HG02610 (cell line): ENCODE data around the gene GTF2A2.
"Not testable (repeated sequence)": the region's sequence is repeated elsewhere in the genome, so short reads cannot be mapped to it uniquely, and the experiment has no call there.

Experiments
- ATAC-seq: cut with Tn5 transposase; IDR thresholded peaks from one replicate; pipeline ENCODE4 v1.9.1; 2021; ENCODE audit warnings: mild to moderate bottlenecking, moderate library complexity; ENCODE audit not compliant: unreplicated experiment

Gene GTF2A2

GRCh38 chr15:59656897-59657634 lies at the start of gene GTF2A2:
GTF2A2 (minus strand) TSS chr15:59657515; CDS start chr15:59652277, 5,238 bp downstream.
- ATAC-seq: peak; percentile 99

DNA sequence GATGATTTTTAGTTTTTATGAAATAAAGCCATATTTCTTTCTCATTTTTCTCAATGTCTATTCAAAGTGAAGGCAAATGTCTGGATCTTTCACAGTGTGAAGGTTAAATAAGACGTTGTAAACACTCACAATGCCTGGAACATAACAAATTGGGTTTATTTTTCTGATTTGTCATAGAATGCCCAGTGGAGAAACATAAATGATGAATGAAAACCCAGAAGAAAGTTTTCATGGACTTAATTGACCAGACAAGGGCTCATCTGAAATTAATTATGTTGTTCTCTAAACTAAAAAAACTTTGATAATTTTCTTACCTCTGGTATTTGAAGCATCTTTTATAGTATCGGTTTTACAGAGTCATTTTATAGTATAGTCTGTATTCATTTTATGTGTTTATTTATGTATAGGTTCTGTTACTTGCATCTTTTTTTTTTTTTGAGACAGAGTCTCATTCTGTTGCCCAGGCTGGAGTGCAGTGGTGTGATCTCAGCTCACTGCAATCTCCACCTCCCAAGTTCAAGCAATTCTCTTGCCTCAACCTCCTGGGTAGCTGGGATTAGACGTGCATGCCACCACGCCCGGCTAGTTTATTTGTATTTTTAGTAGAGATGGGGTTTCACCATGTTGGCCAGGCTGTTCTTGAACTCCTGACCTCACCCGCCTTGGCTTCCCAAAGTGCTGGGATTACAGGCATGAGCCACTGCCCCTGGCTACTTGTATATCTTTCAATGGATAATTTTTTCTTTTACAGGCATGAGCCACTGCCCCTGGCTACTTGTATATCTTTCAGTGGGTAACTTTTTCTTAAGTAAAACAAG lies 46.9 kb upstream of the GTF2A2 start:
- no peak for ATAC-seq

DNA sequence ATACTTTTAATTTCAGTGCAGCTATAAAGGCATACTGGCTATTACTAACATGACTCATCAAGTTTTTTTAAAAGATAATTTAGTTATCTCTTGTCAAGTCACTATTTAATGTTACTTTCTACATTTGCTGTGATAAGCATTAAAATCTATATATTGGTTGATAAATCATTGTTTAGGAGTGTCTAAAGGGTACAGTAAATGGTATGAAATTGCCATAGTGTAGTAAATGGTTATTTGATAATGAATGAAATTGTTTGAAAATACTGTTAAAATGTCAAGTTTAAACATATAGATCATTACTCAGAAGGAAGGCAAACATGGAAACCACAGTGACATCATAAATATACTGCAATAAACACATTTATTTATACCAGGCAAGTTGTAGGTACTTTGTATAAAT lies 45.0 kb upstream of the GTF2A2 start:
- ATAC-seq: no peak

- ATAC-seq: no peak
Observed at GRCh38 chr15:59701880-59702279, 44.6 kb upstream of the GTF2A2 start.

- ATAC-seq: no peak
Observed at GRCh38 chr15:59699810-59700431, 42.6 kb upstream of the GTF2A2 start.

- ATAC-seq: not testable (repeated sequence)
Observed at GRCh38 chr15:59698065-59698464, 40.8 kb upstream of the GTF2A2 start.

GRCh38 chr15:59696332-59696731 lies 39.0 kb upstream of the GTF2A2 start:
- ATAC-seq: no peak

DNA sequence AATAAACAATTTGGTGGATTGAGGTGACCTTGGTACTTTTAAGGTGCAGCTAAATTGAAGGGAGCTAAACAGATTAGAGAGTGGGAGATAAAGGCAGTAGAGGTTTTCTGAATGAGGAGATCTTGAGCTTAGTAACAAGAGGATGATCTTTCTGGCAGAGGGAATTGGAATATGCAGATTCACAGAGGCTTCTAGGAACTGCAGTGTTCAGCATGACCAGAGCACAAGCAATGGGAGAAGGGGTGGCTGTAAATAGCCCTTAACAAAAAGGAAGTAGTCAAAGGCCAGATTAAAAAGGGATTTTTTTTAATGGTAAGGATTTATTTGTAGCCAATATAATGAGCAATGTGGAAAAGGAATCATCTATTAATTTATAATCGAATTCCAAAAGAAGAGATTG lies 37.5 kb upstream of the GTF2A2 start:
- no peak for ATAC-seq

DNA sequence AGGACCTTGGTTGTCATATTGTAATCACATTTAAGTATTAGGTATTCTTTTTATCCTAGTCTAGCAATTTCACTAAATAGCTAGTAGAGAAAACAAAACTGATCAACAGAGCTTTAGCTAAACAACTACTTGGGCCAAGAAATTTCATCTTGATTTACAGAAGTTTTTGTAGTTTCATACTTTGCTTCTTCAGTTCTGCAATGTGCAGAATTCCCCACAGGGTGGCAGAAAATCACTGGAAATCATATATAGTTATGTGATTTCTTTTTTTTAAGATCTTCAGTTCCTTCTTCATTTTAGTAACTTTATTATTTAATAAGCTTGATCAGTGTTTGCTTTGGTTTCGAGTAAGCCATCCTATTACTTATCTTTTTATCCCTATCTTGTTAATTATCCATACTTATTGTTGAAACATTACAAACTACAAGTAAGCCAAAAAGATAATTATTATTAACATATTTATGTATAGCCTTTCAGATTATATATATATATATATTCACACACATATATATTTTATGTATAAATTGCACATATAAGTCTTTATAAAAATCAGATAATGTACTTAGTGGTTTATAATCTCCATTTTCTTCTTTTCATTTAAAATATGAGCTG lies 34.0 kb upstream of the GTF2A2 start:
- ATAC-seq: no peak

DNA sequence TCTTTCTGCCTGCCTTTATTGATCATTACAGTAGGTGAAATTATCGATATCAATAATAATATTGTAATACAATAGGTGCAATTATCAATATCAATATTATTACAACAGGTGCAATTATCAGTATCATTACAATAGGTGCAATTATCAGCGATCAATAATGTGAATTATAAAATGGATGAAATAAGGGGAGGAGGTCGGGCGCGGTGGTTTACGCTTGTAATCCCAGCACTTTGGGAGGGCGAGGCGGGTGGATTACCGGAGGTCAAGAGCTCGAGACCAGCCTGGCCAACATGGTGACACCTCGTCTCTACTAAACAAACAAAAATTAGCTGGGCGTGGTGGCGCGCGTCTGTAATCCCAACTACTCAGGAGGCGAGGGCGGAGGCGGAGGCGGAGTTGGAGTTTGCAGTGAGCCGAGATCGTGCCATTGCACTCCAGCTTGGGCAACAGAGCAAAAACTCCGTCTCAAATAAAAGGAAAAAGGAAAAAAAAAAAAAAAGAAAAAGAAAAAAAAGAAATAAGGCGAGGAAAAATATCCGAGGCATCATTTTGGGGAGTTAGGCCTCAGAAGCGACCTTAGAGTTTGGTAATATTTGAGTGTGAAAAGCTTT lies 32.4 kb upstream of the GTF2A2 start:
- ATAC-seq: no peak

GRCh38 chr15:59688782-59689625 lies 31.7 kb upstream of the GTF2A2 start, which contains the start of gene BNIP2:
BNIP2 (minus strand) TSS chr15:59689320; CDS start chr15:59682457, 6,863 bp downstream.
- peak; percentile 89 for ATAC-seq

DNA sequence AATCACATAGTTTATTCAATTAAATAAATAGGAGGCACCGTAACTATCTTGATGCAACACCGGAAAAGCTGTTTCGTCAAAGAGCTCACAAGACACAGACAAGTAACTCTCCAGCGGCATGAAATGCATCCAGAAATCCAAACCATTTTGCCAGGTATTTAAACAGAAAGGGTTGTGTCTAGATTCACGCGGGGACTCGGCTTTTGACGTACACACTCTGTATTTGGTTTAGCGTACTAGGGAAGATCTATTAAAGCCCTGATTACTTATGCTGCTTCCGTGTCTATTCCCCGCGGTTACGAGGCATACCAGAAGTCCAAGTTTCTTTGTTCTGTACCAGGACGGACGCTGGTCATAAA lies 31.1 kb upstream of the GTF2A2 start:
- ATAC-seq: peak; percentile 1

DNA sequence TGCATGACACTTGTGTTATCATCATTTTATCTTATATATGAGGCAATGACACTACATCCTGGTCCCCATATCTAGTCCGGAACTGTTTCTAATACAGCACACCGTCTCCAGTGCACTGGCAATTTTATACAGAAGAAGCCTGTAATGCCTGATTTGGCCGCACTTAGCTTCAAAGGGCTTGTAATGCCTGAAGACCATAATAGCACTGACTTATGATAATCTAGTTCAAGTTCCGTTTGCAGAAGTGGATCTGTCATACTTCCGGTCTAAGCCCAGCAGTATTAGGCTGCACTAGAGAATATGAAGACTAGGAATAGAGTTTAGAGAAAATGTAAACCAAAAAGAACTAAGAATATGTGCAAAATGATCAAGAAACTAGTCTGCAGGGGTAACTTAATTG lies 30.5 kb upstream of the GTF2A2 start:
- no peak for ATAC-seq

DNA sequence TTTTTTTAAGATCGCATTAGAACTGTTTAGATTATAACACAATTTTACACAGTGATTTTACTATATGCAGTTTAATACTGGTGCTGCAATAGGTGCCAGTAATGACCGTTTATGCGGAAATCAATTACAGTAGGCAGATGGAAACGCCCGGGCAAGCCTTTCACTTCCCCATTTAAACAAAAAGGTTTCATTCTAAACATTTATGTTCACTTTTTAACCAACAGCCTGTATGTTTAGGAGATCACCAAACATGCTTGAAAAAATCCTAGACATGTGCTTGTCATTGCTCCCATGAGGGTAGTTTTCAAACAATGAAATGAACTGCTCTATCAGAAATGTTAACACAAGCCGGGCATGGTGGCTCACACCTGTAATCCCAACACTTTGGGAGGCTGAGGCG lies 29.1 kb upstream of the GTF2A2 start:
- no peak for ATAC-seq

GRCh38 chr15:59685737-59686297 lies 28.5 kb upstream of the GTF2A2 start:
- no peak for ATAC-seq

- no peak for ATAC-seq
Observed at GRCh38 chr15:59680870-59681269, 23.6 kb upstream of the GTF2A2 start.

DNA sequence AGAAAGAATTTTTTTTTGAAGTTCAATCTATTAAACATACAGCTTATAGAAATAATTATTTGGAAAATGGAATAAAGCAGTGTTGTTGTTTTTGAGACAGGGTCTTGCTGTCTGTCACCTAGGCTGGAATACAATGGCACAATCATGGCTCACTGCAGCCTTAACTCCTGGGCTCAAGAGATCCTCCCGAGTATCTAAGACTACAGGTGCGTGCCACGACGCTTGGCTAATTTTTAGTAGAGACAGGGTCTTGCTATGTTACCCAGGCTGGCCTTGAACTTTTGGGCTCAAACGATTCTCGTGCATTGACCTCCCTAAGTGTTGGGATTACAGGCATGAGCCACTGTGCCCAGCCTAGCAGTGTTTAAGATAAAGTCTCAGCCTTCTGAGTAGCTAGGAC lies 23.0 kb upstream of the GTF2A2 start:
- no peak for ATAC-seq

DNA sequence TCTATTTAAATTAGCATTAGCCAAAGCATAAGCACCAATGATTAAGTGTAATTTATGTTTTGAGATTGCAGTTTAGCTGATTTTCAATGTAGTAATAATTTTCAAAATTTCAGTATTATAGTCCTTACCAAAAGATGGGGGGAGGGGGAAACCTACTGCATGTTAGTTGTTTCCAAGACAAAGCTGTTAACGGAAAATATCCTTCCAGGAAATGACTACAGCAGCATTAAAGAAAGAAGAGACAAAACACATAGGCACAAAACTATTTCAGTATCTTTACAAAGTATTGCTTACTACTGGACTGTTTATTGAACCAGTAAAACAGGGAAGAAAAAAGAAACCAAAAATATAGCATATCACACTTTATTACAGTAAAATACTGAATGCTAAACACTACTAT lies 21.3 kb upstream of the GTF2A2 start:
- no peak for ATAC-seq

GRCh38 chr15:59678172-59678571 lies 20.9 kb upstream of the GTF2A2 start:
- no peak for ATAC-seq

GRCh38 chr15:59676565-59676964 lies 19.2 kb upstream of the GTF2A2 start:
- ATAC-seq: no peak
